ENCODE measurements around the gene SCNN1A. TPM values are rescaled to one million over a fixed set of nuclear protein-coding genes. Genes with fewer than 3 reads are reported as not detected.

The SCNN1A gene
- total RNA-seq, 1 experiment from 2014 or later: 17.1 TPM

DNA sequence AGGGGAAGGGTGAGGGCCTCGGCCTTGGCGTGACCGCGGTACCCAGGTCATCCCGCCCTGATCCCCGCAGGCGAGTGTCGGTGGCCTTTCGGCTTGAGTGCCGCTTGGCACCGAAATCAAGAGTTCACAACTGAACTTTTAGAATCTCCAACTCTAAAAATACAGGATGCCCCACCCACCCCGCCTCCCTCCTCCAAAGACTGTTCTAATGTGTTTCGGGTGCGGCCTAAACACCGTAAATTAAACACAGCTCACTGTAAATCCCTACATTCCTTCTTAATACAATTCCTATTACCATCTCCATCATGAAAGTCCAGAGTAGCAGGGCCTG lies 11.4 kb downstream of the SCNN1A start:
- Histone ChIP-seq H3K36me3 (ENCODE audit: control insufficient read depth, insufficient read depth, low read length) (no peaks in the 10 kb centered on the region), H3K9me3 (ENCODE audit: control insufficient read depth, insufficient read depth, low read depth, low read length) (no peaks in the 10 kb centered on the region), H3K27me3 (ENCODE audit: control insufficient read depth, insufficient read depth, low read length) (no peaks in the 10 kb centered on the region), H3K4me1 (ENCODE audit: control insufficient read depth, insufficient read depth, low read length) (peaks cover 21% of the 10 kb centered on the region), H3K27ac (ENCODE audit: low read length) (peak overlapping the region; percentile 82), H3K4me3 (ENCODE audit: low read depth in 2 of 2, low read length in 2 of 2) (peak overlapping the region; percentile 50 to 67)
- no TSS peak for BruUV-seq (replicated peaks)
- in situ Hi-C loops (cut with HindIII; ENCODE audit: low pct_unique_long_range_greater_than_20kb, low sequenced_read_pairs): no loop called here
- ATAC-seq (peak; percentile 17), DNase-seq (ENCODE audit: low read depth, low spot score) (no peak)
- TF ChIP-seq, protein P1, sequence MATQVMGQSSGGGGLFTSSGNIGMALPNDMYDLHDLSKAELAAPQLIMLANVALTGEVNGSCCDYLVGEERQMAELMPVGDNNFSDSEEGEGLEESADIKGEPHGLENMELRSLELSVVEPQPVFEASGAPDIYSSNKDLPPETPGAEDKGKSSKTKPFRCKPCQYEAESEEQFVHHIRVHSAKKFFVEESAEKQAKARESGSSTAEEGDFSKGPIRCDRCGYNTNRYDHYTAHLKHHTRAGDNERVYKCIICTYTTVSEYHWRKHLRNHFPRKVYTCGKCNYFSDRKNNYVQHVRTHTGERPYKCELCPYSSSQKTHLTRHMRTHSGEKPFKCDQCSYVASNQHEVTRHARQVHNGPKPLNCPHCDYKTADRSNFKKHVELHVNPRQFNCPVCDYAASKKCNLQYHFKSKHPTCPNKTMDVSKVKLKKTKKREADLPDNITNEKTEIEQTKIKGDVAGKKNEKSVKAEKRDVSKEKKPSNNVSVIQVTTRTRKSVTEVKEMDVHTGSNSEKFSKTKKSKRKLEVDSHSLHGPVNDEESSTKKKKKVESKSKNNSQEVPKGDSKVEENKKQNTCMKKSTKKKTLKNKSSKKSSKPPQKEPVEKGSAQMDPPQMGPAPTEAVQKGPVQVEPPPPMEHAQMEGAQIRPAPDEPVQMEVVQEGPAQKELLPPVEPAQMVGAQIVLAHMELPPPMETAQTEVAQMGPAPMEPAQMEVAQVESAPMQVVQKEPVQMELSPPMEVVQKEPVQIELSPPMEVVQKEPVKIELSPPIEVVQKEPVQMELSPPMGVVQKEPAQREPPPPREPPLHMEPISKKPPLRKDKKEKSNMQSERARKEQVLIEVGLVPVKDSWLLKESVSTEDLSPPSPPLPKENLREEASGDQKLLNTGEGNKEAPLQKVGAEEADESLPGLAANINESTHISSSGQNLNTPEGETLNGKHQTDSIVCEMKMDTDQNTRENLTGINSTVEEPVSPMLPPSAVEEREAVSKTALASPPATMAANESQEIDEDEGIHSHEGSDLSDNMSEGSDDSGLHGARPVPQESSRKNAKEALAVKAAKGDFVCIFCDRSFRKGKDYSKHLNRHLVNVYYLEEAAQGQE (IDR thresholded peaks at IDR 0.05; ENCODE audit: insufficient read depth in 1 of 2, low read depth in 2 of 2, low read length in 1 of 2): no peak
- TF ChIP-seq, protein P2, sequence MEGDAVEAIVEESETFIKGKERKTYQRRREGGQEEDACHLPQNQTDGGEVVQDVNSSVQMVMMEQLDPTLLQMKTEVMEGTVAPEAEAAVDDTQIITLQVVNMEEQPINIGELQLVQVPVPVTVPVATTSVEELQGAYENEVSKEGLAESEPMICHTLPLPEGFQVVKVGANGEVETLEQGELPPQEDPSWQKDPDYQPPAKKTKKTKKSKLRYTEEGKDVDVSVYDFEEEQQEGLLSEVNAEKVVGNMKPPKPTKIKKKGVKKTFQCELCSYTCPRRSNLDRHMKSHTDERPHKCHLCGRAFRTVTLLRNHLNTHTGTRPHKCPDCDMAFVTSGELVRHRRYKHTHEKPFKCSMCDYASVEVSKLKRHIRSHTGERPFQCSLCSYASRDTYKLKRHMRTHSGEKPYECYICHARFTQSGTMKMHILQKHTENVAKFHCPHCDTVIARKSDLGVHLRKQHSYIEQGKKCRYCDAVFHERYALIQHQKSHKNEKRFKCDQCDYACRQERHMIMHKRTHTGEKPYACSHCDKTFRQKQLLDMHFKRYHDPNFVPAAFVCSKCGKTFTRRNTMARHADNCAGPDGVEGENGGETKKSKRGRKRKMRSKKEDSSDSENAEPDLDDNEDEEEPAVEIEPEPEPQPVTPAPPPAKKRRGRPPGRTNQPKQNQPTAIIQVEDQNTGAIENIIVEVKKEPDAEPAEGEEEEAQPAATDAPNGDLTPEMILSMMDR (IDR thresholded peaks at IDR 0.05): no peak
- no peak for TF ChIP-seq POLR2AphosphoS5 (IDR thresholded peaks at IDR 0.05; ENCODE audit: low read depth, low read length)
- intact Hi-C loops (cut with micrococcal nuclease; ENCODE audit: unreplicated experiment): no loop called here
- CTCF ChIA-PET: no interaction called here
- POLR2A ChIA-PET: no interaction called here

DNA sequence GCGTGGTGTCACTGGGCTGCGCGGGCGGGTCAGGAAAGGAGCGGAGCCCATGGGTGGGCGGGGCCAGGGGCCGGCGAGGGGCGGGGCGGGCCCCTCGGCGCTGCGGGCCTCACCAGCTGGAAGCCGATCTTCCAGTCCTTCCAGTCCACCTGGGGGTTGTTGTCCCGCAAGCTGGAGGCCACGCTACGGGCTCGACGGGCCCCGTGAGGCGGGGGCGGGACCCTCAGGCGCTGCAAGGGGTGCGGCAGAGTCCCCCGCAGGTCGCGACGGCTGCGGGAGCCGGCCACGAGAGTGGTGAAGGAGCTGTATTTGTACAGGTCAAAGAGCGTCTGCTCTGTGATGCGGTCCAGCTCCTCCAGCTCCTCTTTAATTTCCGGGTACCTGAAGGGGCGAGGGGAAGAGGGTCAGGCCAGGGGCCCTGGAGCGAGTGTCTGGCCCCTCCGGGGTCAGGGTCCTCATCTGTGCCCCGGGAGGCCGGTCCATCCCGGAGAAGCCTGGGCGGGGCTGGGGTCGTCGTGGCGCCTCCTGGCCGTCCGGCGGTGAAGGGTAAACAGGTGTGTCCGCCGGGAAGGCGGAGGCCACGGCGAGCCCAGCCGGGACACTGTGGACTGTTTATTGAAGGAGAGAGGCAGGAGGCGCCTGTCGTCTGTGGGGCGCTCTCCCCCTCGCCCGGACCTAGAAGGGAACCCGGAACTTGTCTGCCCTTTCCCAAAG lies 11.9 kb downstream of the SCNN1A start:
- CTCF ChIA-PET: interaction anchor here (1.1 kb wide), 1 partner anchor 37 kb away, joined by 7 read pairs; no protein-coding TSS in a partner anchor
- TF ChIP-seq POLR2AphosphoS5 (IDR thresholded peaks at IDR 0.05; ENCODE audit: low read depth, low read length): peak; percentile 68
- TF ChIP-seq, protein P1 (IDR thresholded peaks at IDR 0.05; ENCODE audit: insufficient read depth in 1 of 2, low read depth in 2 of 2, low read length in 1 of 2): no peak
- Histone ChIP-seq H3K27ac (ENCODE audit: low read length) (peak overlapping the region; percentile 82), H3K36me3 (ENCODE audit: control insufficient read depth, insufficient read depth, low read length) (no peaks in the 10 kb centered on the region), H3K4me1 (ENCODE audit: control insufficient read depth, insufficient read depth, low read length) (peaks cover 16% of the 10 kb centered on the region), H3K9me3 (ENCODE audit: control insufficient read depth, insufficient read depth, low read depth, low read length) (no peaks in the 10 kb centered on the region), H3K4me3 (ENCODE audit: low read depth in 2 of 2, low read length in 2 of 2) (peak overlapping the region; percentile 50 to 67), H3K27me3 (ENCODE audit: control insufficient read depth, insufficient read depth, low read length) (no peaks in the 10 kb centered on the region)
- intact Hi-C loops (cut with micrococcal nuclease; ENCODE audit: unreplicated experiment): no loop called here
- ATAC-seq: peak; percentile 92
- in situ Hi-C loops (cut with HindIII; ENCODE audit: low pct_unique_long_range_greater_than_20kb, low sequenced_read_pairs): no loop called here
- BruUV-seq (replicated peaks): no TSS peak
- no peak for DNase-seq (ENCODE audit: low read depth, low spot score)
- POLR2A ChIA-PET: interaction anchor here (0.5 to 0.8 kb wide), 2 partner anchors 14 to 37 kb away, joined by 3 to 4 read pairs; no protein-coding TSS in a partner anchor
